Activated B cell treated with CpG ODN at 0.5 μM for 24 hours (primary cell): ENCODE measurements around the gene GPR162. TPM values are rescaled to one million over a fixed set of nuclear protein-coding genes. Genes with fewer than 3 reads are reported as not detected.
"Not testable (repeated sequence)": the region's sequence is repeated elsewhere in the genome, so short reads cannot be mapped to it uniquely, and the experiment has no call there.

Source experiments
- ATAC-seq: fragments of 200-7000 bp; cut with Tn5 transposase; one replicate; pipeline ENCODE4 v1.10.0; 2021; ENCODE audit warnings: low read depth, mild to moderate bottlenecking, moderate library complexity
- CTCF ChIA-PET: fragments of 350-600 bp; sonication (Branson Sonifier 250); formaldehyde crosslinking; loops from one replicate; lab custom pipeline; 2021; ENCODE audit warnings: antibody characterized with exemption; lab: Charles Lee
- POLR2A ChIA-PET: fragments of 350-600 bp; sonication (Branson Sonifier 250); formaldehyde crosslinking; loops from one replicate; lab custom pipeline; 2021; ENCODE audit warnings: antibody characterized with exemption; lab: Charles Lee
- DNase-seq: peaks from one replicate; pipeline ENCODE4 v3.0.0; 2022
- H3K27ac Mint-ChIP-seq: one replicate; pipeline ENCODE4 v1.8.0; 2020; ENCODE audit warnings: mixed read lengths
- H3K27me3 Mint-ChIP-seq: one replicate; pipeline ENCODE4 v1.8.0; 2021; ENCODE audit warnings: mixed read lengths
- H3K36me3 Mint-ChIP-seq: one replicate; pipeline ENCODE4 v1.8.0; 2021; ENCODE audit warnings: low read depth, mixed read lengths
- H3K4me1 Mint-ChIP-seq: one replicate; pipeline ENCODE4 v1.8.0; 2021; ENCODE audit warnings: mixed read lengths
- H3K4me3 Mint-ChIP-seq: one replicate; pipeline ENCODE4 v1.8.0; 2020; ENCODE audit warnings: mild to moderate bottlenecking, mixed read lengths
- H3K9me3 Mint-ChIP-seq: one replicate; pipeline ENCODE4 v1.8.0; 2020; ENCODE audit warnings: mixed read lengths
- intact Hi-C: fragments of 100-400 bp; cut with micrococcal nuclease; formaldehyde crosslinking; loops from one replicate; pipeline ENCODE4 v1.15.1; 2024
- total RNA-seq: library from RNA; stranded (reverse); gene quantifications from 2 replicates; pipeline ENCODE4 v1.2.3, GENCODE V29; 2022
- TF ChIP-seq, protein P1 (sequence below): fragments of 200-600 bp; IDR thresholded peaks from one replicate; pipeline ENCODE4 v1.8.0; 2022; ENCODE audit warnings: antibody characterized with exemption, mild to moderate bottlenecking

The GPR162 gene
- total RNA-seq, 1 donor from 2014 or later, result not detected

DNA sequence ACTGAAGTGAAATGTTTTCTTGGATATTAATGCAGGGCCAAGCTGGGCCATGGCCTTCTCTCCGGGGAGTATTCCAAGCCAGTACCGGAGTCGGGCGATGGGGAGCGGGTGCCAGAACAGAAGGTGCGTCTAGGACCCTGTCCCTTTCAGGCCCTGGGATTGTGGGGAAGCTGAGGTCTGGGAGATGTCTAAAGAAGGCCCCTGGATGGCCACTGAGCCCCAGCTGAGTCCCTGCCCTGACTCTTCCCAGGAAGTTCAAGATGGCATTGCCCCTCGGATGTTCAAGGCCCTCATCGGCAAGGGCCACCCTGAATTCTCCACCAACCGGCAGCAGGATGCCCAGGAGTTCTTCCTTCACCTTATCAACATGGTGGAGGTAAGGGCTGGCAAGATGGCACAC, 38.5 kb downstream of the GPR162 start:
- Mint-ChIP-seq H3K4me3 (no peak overlapping the region), H3K9me3 (no peaks in the 10 kb centered on the region), H3K36me3 (peaks cover 92% of the 10 kb centered on the region), H3K27me3 (no peaks in the 10 kb centered on the region), H3K4me1 (no peaks in the 10 kb centered on the region), H3K27ac (no peak overlapping the region)
- ATAC-seq (no peak), DNase-seq (no peak)
- ChIA-PET POLR2A (interaction anchor here (0.8 kb wide), 1 partner anchor 9 kb away, joined by 3 read pairs; the partner anchor contains the start of gene CDCA3), CTCF (interaction anchor here (1.2 kb wide), 1 partner anchor 31 kb away, joined by 3 read pairs; no protein-coding TSS in a partner anchor)
- intact Hi-C loops, result no loop called here
- TF ChIP-seq, protein P1, sequence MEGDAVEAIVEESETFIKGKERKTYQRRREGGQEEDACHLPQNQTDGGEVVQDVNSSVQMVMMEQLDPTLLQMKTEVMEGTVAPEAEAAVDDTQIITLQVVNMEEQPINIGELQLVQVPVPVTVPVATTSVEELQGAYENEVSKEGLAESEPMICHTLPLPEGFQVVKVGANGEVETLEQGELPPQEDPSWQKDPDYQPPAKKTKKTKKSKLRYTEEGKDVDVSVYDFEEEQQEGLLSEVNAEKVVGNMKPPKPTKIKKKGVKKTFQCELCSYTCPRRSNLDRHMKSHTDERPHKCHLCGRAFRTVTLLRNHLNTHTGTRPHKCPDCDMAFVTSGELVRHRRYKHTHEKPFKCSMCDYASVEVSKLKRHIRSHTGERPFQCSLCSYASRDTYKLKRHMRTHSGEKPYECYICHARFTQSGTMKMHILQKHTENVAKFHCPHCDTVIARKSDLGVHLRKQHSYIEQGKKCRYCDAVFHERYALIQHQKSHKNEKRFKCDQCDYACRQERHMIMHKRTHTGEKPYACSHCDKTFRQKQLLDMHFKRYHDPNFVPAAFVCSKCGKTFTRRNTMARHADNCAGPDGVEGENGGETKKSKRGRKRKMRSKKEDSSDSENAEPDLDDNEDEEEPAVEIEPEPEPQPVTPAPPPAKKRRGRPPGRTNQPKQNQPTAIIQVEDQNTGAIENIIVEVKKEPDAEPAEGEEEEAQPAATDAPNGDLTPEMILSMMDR, result no peak

DNA sequence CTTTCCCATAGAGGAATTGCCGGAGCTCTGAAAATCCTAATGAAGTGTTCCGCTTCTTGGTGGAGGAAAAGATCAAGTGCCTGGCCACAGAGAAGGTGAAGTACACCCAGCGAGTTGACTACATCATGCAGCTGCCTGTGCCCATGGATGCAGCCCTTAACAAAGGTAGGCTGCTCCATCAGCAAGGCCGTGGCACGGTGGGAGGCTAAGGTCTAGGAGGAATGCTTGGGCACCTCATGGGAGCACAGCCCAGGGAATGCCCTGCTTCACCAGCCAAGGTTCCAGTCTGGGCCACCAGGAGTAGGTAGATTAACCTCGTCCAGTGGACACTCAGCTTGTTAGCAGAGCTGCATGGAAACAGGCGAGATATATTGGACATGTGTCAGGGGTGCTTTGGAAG, 39.3 kb downstream of the GPR162 start:
- TF ChIP-seq, protein P1, result no peak
- Mint-ChIP-seq H3K36me3 (peaks cover 92% of the 10 kb centered on the region), H3K9me3 (no peaks in the 10 kb centered on the region), H3K27me3 (no peaks in the 10 kb centered on the region), H3K4me1 (no peaks in the 10 kb centered on the region), H3K4me3 (no peak overlapping the region), H3K27ac (no peak overlapping the region)
- no peak for ATAC-seq
- no peak for DNase-seq
- intact Hi-C loops, result no loop called here
- ChIA-PET POLR2A (interaction anchor here (1.8 kb wide), 1 partner anchor 9 kb away, joined by 6 read pairs; the partner anchor contains the start of gene USP5), CTCF (no interaction called here)

DNA sequence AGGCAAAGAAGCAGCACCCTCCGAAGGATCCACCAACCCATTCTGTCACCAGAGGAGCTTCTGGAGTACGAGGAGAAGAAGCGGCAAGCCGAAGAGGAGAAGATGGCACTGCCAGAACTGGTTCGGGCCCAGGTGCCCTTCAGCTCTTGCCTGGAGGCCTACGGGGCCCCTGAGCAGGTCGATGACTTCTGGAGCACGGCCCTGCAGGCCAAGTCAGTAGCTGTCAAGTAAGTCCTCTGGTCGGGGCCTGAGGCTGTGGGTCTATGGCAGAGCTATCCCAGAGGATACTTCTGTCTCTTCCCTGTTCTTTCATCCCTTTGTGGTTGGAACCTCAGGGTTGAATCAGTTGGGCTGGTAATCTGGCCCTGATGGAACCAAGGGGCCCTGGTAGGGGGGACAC, 39.8 kb downstream of the GPR162 start:
- TF ChIP-seq, protein P1, result no peak
- H3K4me3 Mint-ChIP-seq, result no peak overlapping the region
- intact Hi-C loops, result no loop called here
- no peak overlapping the region for H3K27ac Mint-ChIP-seq
- peaks cover 2% of the 10 kb centered on the region for H3K4me1 Mint-ChIP-seq
- H3K27me3 Mint-ChIP-seq, result no peaks in the 10 kb centered on the region
- CTCF ChIA-PET, result no interaction called here
- POLR2A ChIA-PET, result interaction anchor here (1.8 kb wide), 1 partner anchor 9 kb away, joined by 6 read pairs; the partner anchor contains the start of gene USP5
- no peaks in the 10 kb centered on the region for H3K9me3 Mint-ChIP-seq
- no peak for ATAC-seq
- H3K36me3 Mint-ChIP-seq, result peaks cover 90% of the 10 kb centered on the region
- DNase-seq, result no peak

DNA sequence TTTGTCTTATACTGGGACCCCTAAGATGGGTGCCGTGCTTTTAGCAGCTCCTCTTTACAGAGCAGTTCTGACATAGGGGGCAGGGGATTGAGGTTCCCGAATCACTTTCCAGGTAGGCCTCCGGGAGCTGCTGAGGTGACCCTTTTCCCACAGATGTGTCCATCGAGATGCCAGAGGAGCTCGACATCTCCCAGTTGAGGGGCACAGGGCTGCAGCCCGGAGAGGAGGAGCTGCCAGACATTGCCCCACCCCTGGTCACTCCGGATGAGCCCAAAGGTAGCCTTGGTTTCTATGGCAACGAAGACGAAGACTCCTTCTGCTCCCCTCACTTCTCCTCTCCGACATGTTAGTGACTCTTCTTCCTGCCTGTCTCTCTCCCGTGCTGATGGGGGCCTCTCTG, 41.4 kb downstream of the GPR162 start:
- no peak for DNase-seq
- TF ChIP-seq, protein P1, result no peak
- CTCF ChIA-PET, result interaction anchor here (0.6 kb wide), 1 partner anchor 70 kb away, joined by 3 read pairs; no protein-coding TSS in a partner anchor
- peaks cover 14% of the 10 kb centered on the region for H3K4me1 Mint-ChIP-seq
- intact Hi-C loops, result no loop called here
- H3K27me3 Mint-ChIP-seq, result no peaks in the 10 kb centered on the region
- H3K4me3 Mint-ChIP-seq, result no peak overlapping the region
- no peaks in the 10 kb centered on the region for H3K9me3 Mint-ChIP-seq
- no peak for ATAC-seq
- POLR2A ChIA-PET, result interaction anchor here (1.1 kb wide), 1 partner anchor 11 kb away, joined by 3 read pairs; the partner anchor contains the start of gene USP5
- H3K36me3 Mint-ChIP-seq, result peaks cover 76% of the 10 kb centered on the region
- H3K27ac Mint-ChIP-seq, result no peak overlapping the region

DNA sequence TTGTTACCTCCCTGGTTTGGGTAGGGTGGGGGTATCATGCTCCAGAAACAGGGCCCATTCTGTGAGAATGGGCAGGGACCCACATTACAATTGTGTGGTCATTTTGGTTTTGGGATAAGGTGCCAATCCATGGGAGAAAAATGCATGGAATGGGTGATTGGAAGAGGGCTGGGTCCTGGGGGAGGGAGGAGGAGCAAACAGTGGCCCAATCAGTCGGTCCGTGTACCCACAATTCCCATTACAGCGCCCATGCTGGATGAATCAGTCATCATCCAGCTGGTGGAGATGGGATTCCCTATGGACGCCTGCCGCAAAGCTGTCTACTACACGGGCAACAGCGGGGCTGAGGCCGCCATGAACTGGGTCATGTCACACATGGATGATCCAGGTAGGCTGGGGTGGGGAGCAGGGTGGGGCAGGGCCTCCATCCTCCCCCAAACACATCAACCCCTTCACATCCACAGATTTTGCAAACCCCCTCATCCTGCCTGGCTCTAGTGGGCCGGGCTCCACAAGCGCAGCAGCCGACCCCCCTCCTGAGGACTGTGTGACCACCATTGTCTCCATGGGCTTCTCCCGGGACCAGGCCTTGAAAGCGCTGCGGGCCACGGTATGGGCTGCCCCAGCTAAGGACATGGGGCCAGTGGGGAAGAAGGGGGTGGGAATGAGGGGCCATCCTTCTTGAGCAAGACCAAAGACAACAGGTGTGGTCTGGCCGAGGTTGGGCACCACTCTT, 42.1 kb downstream of the GPR162 start:
- DNase-seq (no peak), ATAC-seq (no peak)
- TF ChIP-seq, protein P1, result no peak
- no peak overlapping the region for H3K27ac Mint-ChIP-seq
- H3K4me3 Mint-ChIP-seq, result no peak overlapping the region
- intact Hi-C loops, result no loop called here
- ChIA-PET POLR2A (interaction anchor here (1.1 to 11.1 kb wide), 2 partner anchors 10 to 11 kb away, joined by 3 to 190 read pairs; partner anchors contain the start of genes CDCA3 and USP5), CTCF (no interaction called here)
- H3K9me3 Mint-ChIP-seq, result no peaks in the 10 kb centered on the region
- H3K36me3 Mint-ChIP-seq, result peaks cover 69% of the 10 kb centered on the region
- H3K4me1 Mint-ChIP-seq, result peaks cover 21% of the 10 kb centered on the region
- H3K27me3 Mint-ChIP-seq, result no peaks in the 10 kb centered on the region

DNA sequence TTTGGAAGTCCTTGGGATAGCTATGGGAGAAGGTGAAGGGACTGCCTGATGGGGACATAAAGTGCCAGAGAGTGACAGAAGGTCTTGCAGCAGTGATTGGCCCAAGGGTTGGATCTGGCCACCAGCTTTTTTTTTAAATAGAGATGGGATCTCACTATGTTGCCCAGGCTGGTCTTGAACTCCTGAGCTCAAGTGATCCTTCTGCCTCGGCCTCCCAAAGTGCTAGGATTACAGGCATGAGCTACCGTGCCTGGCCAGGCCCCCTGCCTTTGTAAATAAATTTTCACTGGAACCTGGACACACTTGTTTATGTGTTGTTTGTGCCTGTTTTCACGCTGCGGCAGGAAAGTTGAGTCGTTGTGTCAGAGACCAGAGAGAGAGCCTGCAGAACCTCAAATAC, 43.7 kb downstream of the GPR162 start:
- H3K4me3 Mint-ChIP-seq, ATAC-seq, intact Hi-C loops, CTCF ChIA-PET, H3K27ac Mint-ChIP-seq, H3K9me3 Mint-ChIP-seq, DNase-seq, H3K27me3 Mint-ChIP-seq: not testable (repeated sequence)
- Mint-ChIP-seq H3K4me1 (peaks cover 31% of the 10 kb centered on the region), H3K36me3 (peaks cover 67% of the 10 kb centered on the region)
- POLR2A ChIA-PET, result interaction anchor here (0.6 to 11.1 kb wide), 5 partner anchors 12 to 1071 kb away, joined by 4 to 190 read pairs (median 5); partner anchors contain the start of genes C12orf57, CDCA3, RNU7-1 and USP5
